Gastrocnemius medialis (tissue), 4 donors: ENCODE results near the gene PDE4B. TPM values are rescaled to one million over a fixed set of nuclear protein-coding genes. Genes with fewer than 3 reads are reported as not detected.
"Not testable (repeated sequence)": the region's sequence is repeated elsewhere in the genome, so short reads cannot be mapped to it uniquely, and the experiment has no call there.

Source experiments
- ATAC-seq, 2 donors: fragments of 150-250 bp; one replicate each; pipeline ENCODE4 v1.9.1; 2016
- DNase-seq, 2 donors: peaks; one replicate each; pipeline ENCODE4 v3.0.0-alpha.2; 2019
- H3K27ac ChIP-seq, 4 donors: fragments of 200-600 bp; sonication (generic); 1 replicate in 1 of 4; 2 replicates in 3 of 4; pipeline ENCODE4 v1.5.1; 2016 to 2018; ENCODE audit warnings: mild to moderate bottlenecking in 2 of 4, moderate library complexity in 1 of 4
- H3K27me3 ChIP-seq, 3 donors: fragments of 200-600 bp; sonication (generic) in 2 of 3; 1 replicate in 1 of 3; 2 replicates in 2 of 3; pipeline versions ENCODE4 v1.5.1 to v1.6.0; 2016 to 2019; ENCODE audit warnings: mild to moderate bottlenecking in 1 of 3, moderate library complexity in 1 of 3
- H3K36me3 ChIP-seq, 2 donors: fragments of 200-600 bp; sonication (generic) in 1 of 2; one replicate each; pipeline ENCODE4 v1.5.1; 2017 to 2018
- H3K4me1 ChIP-seq, 2 donors: fragments of 200-600 bp; sonication (generic) in 1 of 2; one replicate each; pipeline ENCODE4 v1.5.1; 2016 to 2017; ENCODE audit warnings: mild to moderate bottlenecking in 2 of 2
- H3K4me3 ChIP-seq, 4 donors: fragments of 200-600 bp; sonication (generic) in 3 of 4; 1 replicate in 1 of 4; 2 replicates in 3 of 4; pipeline ENCODE4 v1.5.1; 2016 to 2019; ENCODE audit warnings: mild to moderate bottlenecking in 2 of 4
- H3K9me3 ChIP-seq, 3 donors: fragments of 200-600 bp; sonication (generic) in 2 of 3; 1 replicate in 1 of 3; 2 replicates in 2 of 3; pipeline ENCODE4 v1.5.1; 2016 to 2019
- CTCF ChIP-seq, 5 experiments: fragments of 450-650 bp in 3 of 5; fragments of 200-600 bp in 2 of 5; sonication (generic) in 2 of 5; IDR thresholded peaks in 4 of 5; conservative IDR thresholded peaks in 1 of 5; 1 replicate in 4 of 5; 2 replicates in 1 of 5; pipeline ENCODE4 v1.5.1; 2016 to 2019; ENCODE audit warnings: antibody characterized with exemption in 5 of 5, mild to moderate bottlenecking in 3 of 5, moderate library complexity in 3 of 5
- POLR2A ChIP-seq, 2 donors: fragments of 450-650 bp; IDR thresholded peaks; one replicate each; pipeline ENCODE4 v1.6.1; 2017; ENCODE audit warnings: antibody characterized with exemption in 2 of 2, mild to moderate bottlenecking in 2 of 2, moderate library complexity in 2 of 2
- in situ Hi-C, 4 donors: fragments of 200-750 bp; cut with MboI; loops; one replicate each; pipeline versions ENCODE4 v1.15.0 to v1.8.0; 2017; ENCODE audit warnings: low sequenced_read_pairs in 4 of 4
- intact Hi-C: fragments of 100-400 bp; cut with DNase I; formaldehyde crosslinking; loops from one replicate; pipeline ENCODE4 v1.15.1; 2023; ENCODE audit warnings: low total_unique reads
- total RNA-seq, 4 donors: library from RNA; depleted of rRNA; stranded (reverse); fragments of >200 nt; gene quantifications; one replicate each; pipeline versions ENCODE4 v1.1.0 to v1.2.3, GENCODE V29; 2016

PDE4B gene
- total RNA-seq, 4 donors from 2014 or later = 4.5 to 8.5 (median 7.9) TPM

GRCh38 chr1:66108624-66109023 lies 315.9 kb downstream of the PDE4B start:
- TF ChIP-seq POLR2A (IDR thresholded peaks at IDR 0.05) (no peak), CTCF (IDR thresholded peaks at IDR 0.05 in 4 of 5, conservative IDR thresholded peaks at IDR 0.05 in 1 of 5) (no peak)
- no peaks in the 10 kb centered on the region for H3K4me1 ChIP-seq
- DNase-seq (no peak), ATAC-seq (no peak)
- no peaks in the 10 kb centered on the region for H3K9me3 ChIP-seq
- in situ Hi-C loops = no loop called here
- no peak overlapping the region for H3K4me3 ChIP-seq
- intact Hi-C loops = no loop called here
- H3K27me3 ChIP-seq = no peaks in the 10 kb centered on the region
- H3K27ac ChIP-seq = no peak overlapping the region
- no peaks in the 10 kb centered on the region for H3K36me3 ChIP-seq

- Histone ChIP-seq H3K4me1 (no peaks in the 10 kb centered on the region), H3K27ac (no peak overlapping the region), H3K36me3 (no peaks in the 10 kb centered on the region), H3K27me3 (no peaks in the 10 kb centered on the region), H3K4me3 (no peak overlapping the region), H3K9me3 (no peaks in the 10 kb centered on the region)
- ATAC-seq (no peak), DNase-seq (no peak)
- in situ Hi-C loops (no loop called here), intact Hi-C loops (no loop called here)
- TF ChIP-seq CTCF (IDR thresholded peaks at IDR 0.05 in 4 of 5, conservative IDR thresholded peaks at IDR 0.05 in 1 of 5) (no peak), POLR2A (IDR thresholded peaks at IDR 0.05) (no peak)
These were observed 320.2 kb downstream of the PDE4B start for GRCh38 chr1:66112744-66113400.

GRCh38 chr1:66119148-66119547 lies 326.5 kb downstream of the PDE4B start:
- Histone ChIP-seq H3K4me1 (no peaks in the 10 kb centered on the region), H3K27me3 (no peaks in the 10 kb centered on the region), H3K27ac (no peak overlapping the region), H3K36me3 (no peaks in the 10 kb centered on the region), H3K4me3 (no peak overlapping the region), H3K9me3 (no peaks in the 10 kb centered on the region)
- ATAC-seq = no peak
- in situ Hi-C loops = no loop called here
- intact Hi-C loops = no loop called here
- TF ChIP-seq POLR2A (IDR thresholded peaks at IDR 0.05) (no peak), CTCF (IDR thresholded peaks at IDR 0.05 in 4 of 5, conservative IDR thresholded peaks at IDR 0.05 in 1 of 5) (no peak)
- DNase-seq = no peak

- no peak for ATAC-seq
- Histone ChIP-seq H3K27ac (no peak overlapping the region), H3K27me3 (no peaks in the 10 kb centered on the region), H3K4me1 (no peaks in the 10 kb centered on the region), H3K36me3 (no peaks in the 10 kb centered on the region), H3K9me3 (no peaks in the 10 kb centered on the region), H3K4me3 (no peak overlapping the region)
- TF ChIP-seq CTCF (IDR thresholded peaks at IDR 0.05 in 4 of 5, conservative IDR thresholded peaks at IDR 0.05 in 1 of 5) (no peak), POLR2A (IDR thresholded peaks at IDR 0.05) (no peak)
- intact Hi-C loops = no loop called here
- in situ Hi-C loops = no loop called here
- DNase-seq = no peak
These were observed 332.0 kb downstream of the PDE4B start for GRCh38 chr1:66124670-66125069.

GRCh38 chr1:66128641-66129040 lies 335.9 kb downstream of the PDE4B start:
- H3K27me3 ChIP-seq, H3K27ac ChIP-seq, in situ Hi-C loops, intact Hi-C loops, H3K36me3 ChIP-seq, H3K4me1 ChIP-seq, H3K9me3 ChIP-seq, H3K4me3 ChIP-seq, ATAC-seq, DNase-seq: not testable (repeated sequence)
